ENCODE data around the gene CFAP90. TPM values are rescaled to one million over a fixed set of nuclear protein-coding genes. Genes with fewer than 3 reads are reported as not detected.

CFAP90 gene
- total RNA-seq, 1 experiment from 2014 or later: not detected

DNA sequence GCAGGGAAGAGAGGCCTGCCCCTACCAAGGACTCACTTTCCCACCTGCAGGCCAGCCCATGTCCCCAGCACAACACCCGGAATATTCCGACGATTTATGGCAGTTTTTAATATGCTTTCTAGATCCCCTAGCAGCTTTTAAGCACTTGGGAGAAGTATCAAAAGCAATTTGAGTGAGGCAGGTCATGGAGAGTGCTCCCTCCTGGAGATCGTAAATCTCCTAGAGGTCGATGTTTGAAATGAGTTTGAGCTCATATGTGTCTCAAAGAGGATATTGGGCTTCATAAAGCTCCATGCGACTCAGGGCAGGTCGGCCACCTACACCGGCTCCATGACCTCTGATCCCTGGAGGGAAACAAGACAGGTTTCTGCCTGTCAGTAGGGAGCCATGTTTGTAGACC lies 27.3 kb downstream of the CFAP90 start:
- Histone ChIP-seq H3K4me3 (replicated peaks in 1 of 2; ENCODE audit: low read depth in 1 of 2, low read length in 2 of 2) (no peak overlapping the region), H4K20me1 (ENCODE audit: insufficient read depth) (no peaks in the 10 kb centered on the region), H3K27ac (ENCODE audit: low read depth, low read length) (no peak overlapping the region), H2AFZ (ENCODE audit: low read depth, low read length, poor library complexity, severe bottlenecking) (no peak overlapping the region), H3K4me1 (ENCODE audit: control insufficient read depth in 1 of 2, insufficient read depth in 2 of 2, low read length in 2 of 2) (no peaks in the 10 kb centered on the region), H3K27me3 (ENCODE audit: insufficient read depth, low read length) (peaks cover 27% of the 10 kb centered on the region), H3K9me3 (ENCODE audit: control insufficient read depth in 1 of 2, insufficient read depth in 1 of 2, low read depth in 1 of 2, low read length in 2 of 2) (no peaks in the 10 kb centered on the region), H3K4me2 (ENCODE audit: low read length) (no peak overlapping the region), H3K36me3 (ENCODE audit: control insufficient read depth in 1 of 2, insufficient read depth in 2 of 2, low read length in 2 of 2) (no peaks in the 10 kb centered on the region), H3K9me2 (ENCODE audit: insufficient read depth) (no peaks in the 10 kb centered on the region), H3K79me2 (ENCODE audit: insufficient read depth, low read length) (no peaks in the 10 kb centered on the region), H3K9ac (ENCODE audit: low read length) (no peak overlapping the region)
- ChIA-PET RAD21 (ENCODE audit: low non-redundant PET in 1 of 2, low total read pairs in 2 of 2, uncharacterized antibody in 2 of 2, unreplicated experiment in 2 of 2) (no interaction called here), CTCF (interaction anchor here (1.2 kb wide), 1 partner anchor 17 kb away, joined by 3 read pairs; no protein-coding TSS in a partner anchor), POLR2A (no interaction called here)
- DNase-seq (ENCODE audit: low read depth, low spot score) (no peak), ATAC-seq (no peak)
- no TSS peak for BruUV-seq (replicated peaks)
- intact Hi-C loops (cut with micrococcal nuclease): no loop called here
- no peak for TF ChIP-seq FOSL1 (IDR thresholded peaks at IDR 0.05; ENCODE audit: low read depth)
- TF ChIP-seq JUND (IDR thresholded peaks at IDR 0.05): no peak
- TF ChIP-seq ELF1 (IDR thresholded peaks at IDR 0.05; ENCODE audit: borderline replicate concordance, low read depth): no peak
- TF ChIP-seq CBX3 (IDR thresholded peaks at IDR 0.05; ENCODE audit: low read depth): no peak
- no peak for TF ChIP-seq YY1 (IDR thresholded peaks at IDR 0.05; ENCODE audit: extremely low read depth, insufficient replicate concordance, low read depth, low read length)
- TF ChIP-seq, protein P1, sequence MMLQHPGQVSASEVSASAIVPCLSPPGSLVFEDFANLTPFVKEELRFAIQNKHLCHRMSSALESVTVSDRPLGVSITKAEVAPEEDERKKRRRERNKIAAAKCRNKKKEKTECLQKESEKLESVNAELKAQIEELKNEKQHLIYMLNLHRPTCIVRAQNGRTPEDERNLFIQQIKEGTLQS (IDR thresholded peaks at IDR 0.05): no peak
- TF ChIP-seq ZNF274 (IDR thresholded peaks at IDR 0.05; ENCODE audit: low read depth, low read length): no peak
- TF ChIP-seq, protein P2, sequence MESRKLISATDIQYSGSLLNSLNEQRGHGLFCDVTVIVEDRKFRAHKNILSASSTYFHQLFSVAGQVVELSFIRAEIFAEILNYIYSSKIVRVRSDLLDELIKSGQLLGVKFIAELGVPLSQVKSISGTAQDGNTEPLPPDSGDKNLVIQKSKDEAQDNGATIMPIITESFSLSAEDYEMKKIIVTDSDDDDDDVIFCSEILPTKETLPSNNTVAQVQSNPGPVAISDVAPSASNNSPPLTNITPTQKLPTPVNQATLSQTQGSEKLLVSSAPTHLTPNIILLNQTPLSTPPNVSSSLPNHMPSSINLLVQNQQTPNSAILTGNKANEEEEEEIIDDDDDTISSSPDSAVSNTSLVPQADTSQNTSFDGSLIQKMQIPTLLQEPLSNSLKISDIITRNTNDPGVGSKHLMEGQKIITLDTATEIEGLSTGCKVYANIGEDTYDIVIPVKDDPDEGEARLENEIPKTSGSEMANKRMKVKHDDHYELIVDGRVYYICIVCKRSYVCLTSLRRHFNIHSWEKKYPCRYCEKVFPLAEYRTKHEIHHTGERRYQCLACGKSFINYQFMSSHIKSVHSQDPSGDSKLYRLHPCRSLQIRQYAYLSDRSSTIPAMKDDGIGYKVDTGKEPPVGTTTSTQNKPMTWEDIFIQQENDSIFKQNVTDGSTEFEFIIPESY (IDR thresholded peaks at IDR 0.05; ENCODE audit: extremely low read depth, insufficient replicate concordance, low read length): no peak
- no peak for TF ChIP-seq EZH2phosphoT487 (IDR thresholded peaks at IDR 0.05; ENCODE audit: borderline replicate concordance)
- TF ChIP-seq SIN3A (IDR thresholded peaks at IDR 0.05; ENCODE audit: low read depth): no peak
- TF ChIP-seq SRF (IDR thresholded peaks at IDR 0.05; ENCODE audit: low read depth): no peak
- no peak for TF ChIP-seq EZH2 (IDR thresholded peaks at IDR 0.05)
- TF ChIP-seq EGR1 (IDR thresholded peaks at IDR 0.05; ENCODE audit: low read depth): no peak
